Activated effector memory CD4-positive, alpha-beta T cell treated with Interleukin-2 at 50 U/mL for 16 hours (primary cell): ENCODE results near the gene ZEB2.

ENCODE experiments used
- DNase-seq: peaks from one replicate; pipeline ENCODE4 v3.0.0-alpha.2; 2020

Gene ZEB2

GRCh38 chr2:144341538-144341937, 178.4 kb downstream of the ZEB2 start:
- no peak for DNase-seq

- DNase-seq = no peak
These were observed 180.9 kb downstream of the ZEB2 start for GRCh38 chr2:144339048-144339447.

GRCh38 chr2:144334551-144334950, 185.4 kb downstream of the ZEB2 start:
- DNase-seq = no peak
